ENCODE measurements around the gene CCDC13.

CCDC13 gene

GRCh38 chr3:42732196-42732828 lies 40.7 kb downstream of the CCDC13 start:
- DNase-seq, result no peak

GRCh38 chr3:42731476-42732195 lies 41.4 kb downstream of the CCDC13 start:
- no peak for DNase-seq

GRCh38 chr3:42730706-42731420 lies 42.2 kb downstream of the CCDC13 start:
- no peak for DNase-seq

- no peak for DNase-seq
These were observed 42.8 kb downstream of the CCDC13 start for GRCh38 chr3:42730294-42730693.

- no peak for DNase-seq
These were observed 43.5 kb downstream of the CCDC13 start for GRCh38 chr3:42729404-42730145.

GRCh38 chr3:42728668-42729364 lies 44.2 kb downstream of the CCDC13 start:
- DNase-seq, result no peak

GRCh38 chr3:42728056-42728455 lies 45.0 kb downstream of the CCDC13 start:
- no peak for DNase-seq

GRCh38 chr3:42725454-42725853 lies 47.6 kb downstream of the CCDC13 start:
- DNase-seq, result no peak

- DNase-seq, result no peak
These were observed 49.8 kb downstream of the CCDC13 start for GRCh38 chr3:42723219-42723618.

Data from activated T-cell treated with anti-CD3 and anti-CD28 coated beads for 4 hours (primary cell).